HAP-1 (cell line): ENCODE results near the gene FYN.
"Not testable (repeated sequence)": the region's sequence is repeated elsewhere in the genome, so short reads cannot be mapped to it uniquely, and the experiment has no call there.

Source experiments
- DNase-seq, 2 experiments: peaks; one replicate each; pipeline ENCODE4 v3.0.0-alpha.2; 2016 to 2020; ENCODE audit warnings: low spot score in 2 of 2
- H3K27me3 ChIP-seq: fragments of 250-450 bp; sonication (Bioruptor Pico); 2 replicates; pipeline ENCODE4 v1.5.1; 2020; ENCODE audit warnings: low read depth, mild to moderate bottlenecking, moderate library complexity
- H3K36me3 ChIP-seq: fragments of 250-450 bp; sonication (Bioruptor Pico); replicated peaks from 2 replicates; pipeline ENCODE4 v1.5.1; 2020; ENCODE audit warnings: mild to moderate bottlenecking
- H3K4me1 ChIP-seq: fragments of 250-450 bp; sonication (Bioruptor Pico); 2 replicates; pipeline ENCODE4 v1.5.1; 2020; ENCODE audit warnings: mild to moderate bottlenecking
- H3K4me3 ChIP-seq: fragments of 250-450 bp; sonication (Bioruptor Pico); 2 replicates; pipeline ENCODE4 v1.5.1; 2020; ENCODE audit warnings: mild to moderate bottlenecking, moderate library complexity
- H3K9me3 ChIP-seq: fragments of 250-450 bp; sonication (Bioruptor Pico); 2 replicates; pipeline ENCODE4 v1.5.1; 2020; ENCODE audit warnings: mild to moderate bottlenecking, moderate library complexity
- in situ Hi-C: fragments of 300-500 bp; cut with MboI; formaldehyde crosslinking; loops from 3 replicates; pipeline ENCODE4 v1.14.3; 2020; ENCODE audit warnings: low sequenced_read_pairs, inconsistent platforms, mixed read lengths

Gene FYN

GRCh38 chr6:111841822-111842221 is 31.4 kb downstream of the FYN start:
- no peak for DNase-seq
- in situ Hi-C loops: no loop called here
- Histone ChIP-seq H3K27me3 (no peaks in the 10 kb centered on the region), H3K4me3 (no peak overlapping the region), H3K36me3 (no peaks in the 10 kb centered on the region), H3K9me3 (no peaks in the 10 kb centered on the region), H3K4me1 (no peaks in the 10 kb centered on the region)

- Histone ChIP-seq H3K27me3 (no peaks in the 10 kb centered on the region), H3K36me3 (no peaks in the 10 kb centered on the region), H3K4me3 (no peak overlapping the region), H3K9me3 (no peaks in the 10 kb centered on the region), H3K4me1 (no peaks in the 10 kb centered on the region)
- no peak for DNase-seq
- in situ Hi-C loops: no loop called here
Measured at GRCh38 chr6:111840803-111841202, 32.4 kb downstream of the FYN start.

- Histone ChIP-seq H3K4me1 (no peaks in the 10 kb centered on the region), H3K36me3 (no peaks in the 10 kb centered on the region), H3K4me3 (no peak overlapping the region), H3K27me3 (no peaks in the 10 kb centered on the region), H3K9me3 (no peaks in the 10 kb centered on the region)
- no peak for DNase-seq
- in situ Hi-C loops: no loop called here
Measured at GRCh38 chr6:111838749-111839484, 34.3 kb downstream of the FYN start.

- Histone ChIP-seq H3K4me3 (no peak overlapping the region), H3K4me1 (no peaks in the 10 kb centered on the region), H3K36me3 (no peaks in the 10 kb centered on the region), H3K27me3 (no peaks in the 10 kb centered on the region), H3K9me3 (no peaks in the 10 kb centered on the region)
- in situ Hi-C loops: no loop called here
- DNase-seq: no peak
Measured at GRCh38 chr6:111837641-111838500, 35.4 kb downstream of the FYN start.

GRCh38 chr6:111837007-111837406 is 36.2 kb downstream of the FYN start:
- in situ Hi-C loops: no loop called here
- Histone ChIP-seq H3K4me1 (no peaks in the 10 kb centered on the region), H3K27me3 (no peaks in the 10 kb centered on the region), H3K9me3 (no peaks in the 10 kb centered on the region), H3K36me3 (no peaks in the 10 kb centered on the region), H3K4me3 (no peak overlapping the region)
- no peak for DNase-seq

- DNase-seq: no peak
- Histone ChIP-seq H3K4me1 (no peaks in the 10 kb centered on the region), H3K4me3 (no peak overlapping the region), H3K27me3 (no peaks in the 10 kb centered on the region), H3K9me3 (no peaks in the 10 kb centered on the region), H3K36me3 (no peaks in the 10 kb centered on the region)
- in situ Hi-C loops: no loop called here
Measured at GRCh38 chr6:111835807-111836206, 37.4 kb downstream of the FYN start.

GRCh38 chr6:111835398-111835797 is 37.9 kb downstream of the FYN start:
- DNase-seq, H3K4me1 ChIP-seq, in situ Hi-C loops: not testable (repeated sequence)

GRCh38 chr6:111834356-111834755 is 38.9 kb downstream of the FYN start:
- no peak overlapping the region for H3K4me3 ChIP-seq
- no peak for DNase-seq
- H3K27me3 ChIP-seq: no peaks in the 10 kb centered on the region
- no peaks in the 10 kb centered on the region for H3K36me3 ChIP-seq
- H3K4me1 ChIP-seq: no peaks in the 10 kb centered on the region
- no peaks in the 10 kb centered on the region for H3K9me3 ChIP-seq
- in situ Hi-C loops: no loop called here

More at GRCh38 chr6:111835398-111835797, 37.9 kb downstream of the FYN start:
- H3K9me3 ChIP-seq, H3K36me3 ChIP-seq, H3K27me3 ChIP-seq, H3K4me3 ChIP-seq: not testable (repeated sequence)

GRCh38 chr6:111832833-111833418 is 40.3 kb downstream of the FYN start:
- Histone ChIP-seq H3K4me1 (no peaks in the 10 kb centered on the region), H3K9me3 (no peaks in the 10 kb centered on the region), H3K4me3 (no peak overlapping the region), H3K27me3 (no peaks in the 10 kb centered on the region), H3K36me3 (no peaks in the 10 kb centered on the region)
- no peak for DNase-seq
- in situ Hi-C loops: no loop called here

GRCh38 chr6:111831408-111831807 is 41.8 kb downstream of the FYN start:
- no peak overlapping the region for H3K4me3 ChIP-seq
- no peak for DNase-seq
- H3K36me3 ChIP-seq: no peaks in the 10 kb centered on the region
- H3K27me3 ChIP-seq: no peaks in the 10 kb centered on the region
- no peaks in the 10 kb centered on the region for H3K4me1 ChIP-seq
- in situ Hi-C loops: no loop called here
- no peaks in the 10 kb centered on the region for H3K9me3 ChIP-seq

- Histone ChIP-seq H3K4me1 (no peaks in the 10 kb centered on the region), H3K27me3 (no peaks in the 10 kb centered on the region), H3K9me3 (no peaks in the 10 kb centered on the region), H3K4me3 (no peak overlapping the region), H3K36me3 (no peaks in the 10 kb centered on the region)
- in situ Hi-C loops: no loop called here
- DNase-seq: no peak
Measured at GRCh38 chr6:111829998-111830397, 43.3 kb downstream of the FYN start.

GRCh38 chr6:111829581-111829980 is 43.7 kb downstream of the FYN start:
- Histone ChIP-seq H3K36me3 (no peaks in the 10 kb centered on the region), H3K4me1 (no peaks in the 10 kb centered on the region), H3K9me3 (no peaks in the 10 kb centered on the region), H3K4me3 (no peak overlapping the region), H3K27me3 (no peaks in the 10 kb centered on the region)
- no peak for DNase-seq
- in situ Hi-C loops: no loop called here

GRCh38 chr6:111828809-111829208 is 44.4 kb downstream of the FYN start:
- no peaks in the 10 kb centered on the region for H3K27me3 ChIP-seq
- H3K4me1 ChIP-seq: no peaks in the 10 kb centered on the region
- DNase-seq: no peak
- no peaks in the 10 kb centered on the region for H3K9me3 ChIP-seq
- H3K36me3 ChIP-seq: no peaks in the 10 kb centered on the region
- in situ Hi-C loops: no loop called here
- H3K4me3 ChIP-seq: no peak overlapping the region

- H3K36me3 ChIP-seq: no peaks in the 10 kb centered on the region
Measured at GRCh38 chr6:111825439-111826086, 47.7 kb downstream of the FYN start.

More at GRCh38 chr6:111825439-111826086, 47.7 kb downstream of the FYN start:
- Histone ChIP-seq H3K27me3 (no peaks in the 10 kb centered on the region), H3K9me3 (no peaks in the 10 kb centered on the region), H3K4me1 (no peaks in the 10 kb centered on the region), H3K4me3 (no peak overlapping the region)
- DNase-seq: no peak
- in situ Hi-C loops: no loop called here
